Cardiac fibroblast (primary cell): ENCODE data around the gene NOMO2.
A peak's percentile ranks its signal among the peaks of the same experiment; 100 is the strongest.
"Not testable (repeated sequence)": the region's sequence is repeated elsewhere in the genome, so short reads cannot be mapped to it uniquely, and the experiment has no call there.

Experiments used
- DNase-seq, 2 donors: peaks; one replicate each; pipeline versions ENCODE4 v3.0.0 to v3.0.0-alpha.2; 2010; ENCODE audit warnings: low read depth in 2 of 2
- H3K4me3 ChIP-seq, 2 donors: replicated peaks in 1 of 2; 1 replicate in 1 of 2; 2 replicates in 1 of 2; pipeline ENCODE4 v1.5.1; 2011; ENCODE audit warnings: low read depth in 2 of 2, low read length in 2 of 2, mild to moderate bottlenecking in 2 of 2, moderate library complexity in 1 of 2

Gene NOMO2

DNA sequence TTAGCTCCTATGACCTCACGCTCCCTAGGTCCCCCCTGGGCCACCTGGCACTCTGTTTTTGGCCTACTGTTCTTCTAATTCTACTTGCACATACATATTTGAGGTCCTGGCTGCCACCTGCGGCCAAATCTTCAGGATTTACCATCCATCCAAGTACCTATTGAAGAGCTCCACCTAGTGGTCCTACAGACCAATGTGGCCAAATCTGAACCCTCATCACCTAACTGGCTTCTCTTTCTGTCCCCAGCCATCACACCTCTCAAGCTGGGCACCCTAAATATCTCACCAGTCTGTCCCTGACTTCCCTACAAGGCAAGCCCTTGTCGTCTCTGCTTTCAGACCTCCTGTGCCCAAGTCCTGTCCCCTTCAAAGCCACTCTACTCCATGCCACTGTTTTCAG lies 24.9 kb downstream of the NOMO2 start:
- not testable (repeated sequence) for H3K4me3 ChIP-seq, DNase-seq

DNA sequence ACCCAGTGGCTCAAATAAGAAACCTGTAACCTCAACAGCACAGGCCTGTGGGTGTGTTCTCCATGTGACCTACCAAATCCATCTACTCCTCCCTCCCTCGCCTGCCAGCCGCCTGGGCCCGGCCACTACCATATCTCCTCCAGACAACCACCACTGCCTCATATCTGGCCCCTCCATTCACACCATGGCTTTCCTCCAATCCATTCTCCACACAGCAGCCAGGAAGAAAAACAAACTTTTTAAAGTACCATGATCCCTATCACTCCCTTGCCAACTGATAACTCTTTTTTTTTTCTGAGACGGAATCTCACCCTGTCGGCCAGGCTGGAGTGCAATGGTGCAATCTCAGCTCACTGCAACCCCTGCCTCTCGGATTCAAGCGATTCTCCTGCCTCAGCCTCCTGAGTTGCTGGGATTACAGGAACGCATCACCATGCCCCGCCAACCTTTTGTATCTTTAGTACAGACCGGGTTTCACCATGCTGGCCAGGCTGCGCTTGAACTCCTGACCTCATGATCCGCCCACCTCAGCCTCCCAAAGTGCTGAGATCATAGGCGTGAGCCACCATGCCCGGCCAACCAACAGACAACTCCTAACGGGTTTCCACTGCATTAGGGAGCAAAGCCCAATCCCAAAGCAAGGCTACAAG lies 26.3 kb downstream of the NOMO2 start:
- DNase-seq, result peak in 1 of 2 donors; percentile 41
- H3K4me3 ChIP-seq, result not testable (repeated sequence)

DNA sequence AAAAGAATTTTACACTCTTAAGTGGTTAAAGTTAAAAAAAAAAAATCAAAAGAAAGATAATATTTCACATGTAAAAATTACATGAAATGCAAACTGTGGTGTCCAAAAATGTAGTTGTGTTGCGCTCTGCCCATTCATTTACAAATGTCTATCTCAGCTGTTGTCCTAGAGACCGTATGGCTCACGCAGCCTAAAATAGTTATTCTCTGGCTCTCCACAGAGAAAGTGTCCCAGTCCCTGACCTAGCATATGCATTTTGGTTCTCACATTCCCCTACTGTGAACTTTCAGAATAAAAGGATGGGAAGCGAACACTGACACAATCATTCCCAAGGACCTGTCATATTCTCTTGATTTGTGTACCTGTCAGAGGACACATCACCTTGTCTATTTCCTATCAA lies 27.6 kb downstream of the NOMO2 start:
- not testable (repeated sequence) for DNase-seq, H3K4me3 ChIP-seq

DNA sequence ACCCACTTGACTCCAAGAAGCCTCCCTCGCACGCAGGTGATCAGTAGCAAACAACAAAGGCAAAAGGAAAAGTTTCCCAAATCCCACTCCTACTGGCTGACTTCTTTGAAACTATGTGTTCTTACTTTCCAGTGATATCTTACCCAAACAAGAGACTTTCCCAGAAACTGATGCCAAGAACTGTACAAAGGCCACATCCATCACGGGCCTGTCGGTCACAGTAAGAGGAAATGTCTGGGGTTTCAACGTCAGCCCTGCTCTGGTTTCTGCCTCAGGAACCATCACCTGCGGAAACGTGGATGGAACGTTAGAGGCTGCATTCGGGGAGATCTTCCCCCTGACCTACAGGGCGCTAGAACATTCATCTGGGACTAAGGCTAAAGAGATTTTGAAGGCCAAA lies 30.6 kb downstream of the NOMO2 start:
- not testable (repeated sequence) for H3K4me3 ChIP-seq, DNase-seq

DNA sequence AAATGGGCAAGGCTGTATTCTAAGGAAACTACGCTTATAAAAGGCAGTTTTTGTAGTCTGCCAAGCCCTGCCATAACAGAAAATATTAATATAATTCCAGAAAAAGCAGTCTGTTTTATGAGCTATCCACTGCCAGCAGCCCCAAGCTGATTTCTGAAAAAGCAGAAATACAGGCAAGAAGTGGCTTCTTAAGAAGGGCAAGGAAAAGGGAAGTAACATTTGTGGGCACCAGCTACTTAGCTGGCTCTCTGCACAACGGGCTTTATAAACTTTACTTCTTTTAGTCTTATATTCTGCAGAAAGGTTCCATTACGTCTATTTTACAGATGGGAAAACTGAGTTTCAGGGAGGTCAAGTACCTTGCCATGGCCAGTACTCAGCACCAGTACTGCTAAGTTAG lies 31.6 kb downstream of the NOMO2 start:
- H3K4me3 ChIP-seq, result not testable (repeated sequence)

DNA sequence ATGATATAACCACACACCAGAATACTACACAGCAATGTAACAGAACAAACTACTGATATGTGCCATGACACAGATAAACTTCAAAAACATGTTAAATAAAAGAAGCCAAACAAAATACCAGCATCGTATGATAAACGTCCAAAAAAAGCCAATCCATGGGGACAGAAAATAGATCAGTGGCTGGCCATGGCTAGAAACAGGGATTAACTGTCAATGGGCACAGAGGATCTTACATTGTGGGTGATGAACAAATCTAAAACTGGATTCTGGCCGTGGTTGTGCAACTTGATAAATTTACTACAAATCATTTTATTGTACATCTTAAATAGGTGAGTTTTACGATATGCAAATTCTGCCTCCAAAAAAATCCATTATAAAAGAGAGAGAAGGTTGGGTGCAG lies 35.4 kb downstream of the NOMO2 start:
- not testable (repeated sequence) for DNase-seq, H3K4me3 ChIP-seq

More for the DNA sequence above, 31.6 kb downstream of the NOMO2 start:
- not testable (repeated sequence) for DNase-seq

DNA sequence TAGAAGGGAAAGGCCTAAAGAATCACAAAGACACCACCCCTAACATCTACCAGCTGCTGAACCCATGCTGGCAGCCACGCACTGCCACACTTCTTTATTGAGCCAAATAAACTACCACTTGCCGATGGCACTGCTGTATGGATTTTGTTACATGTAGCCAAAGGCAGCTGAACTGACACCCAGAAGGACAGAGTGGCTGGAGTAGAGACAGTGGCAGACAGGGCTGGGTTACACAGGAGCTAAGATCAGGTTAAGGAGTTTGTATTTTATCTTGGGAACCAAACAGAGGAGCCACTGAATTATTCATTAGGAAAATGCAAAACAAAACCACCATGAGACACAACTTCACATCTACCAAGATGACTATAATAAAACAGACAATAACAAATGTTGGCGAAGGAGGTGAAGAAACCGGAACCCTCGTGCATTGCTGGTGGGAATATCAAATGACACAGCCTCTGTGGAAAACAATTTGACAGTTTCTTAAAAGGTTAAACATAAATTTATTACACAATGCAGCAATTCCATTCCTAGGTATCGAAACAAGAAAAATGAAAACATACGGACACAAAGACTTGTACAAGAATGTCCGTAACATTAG lies 35.9 kb downstream of the NOMO2 start:
- DNase-seq, H3K4me3 ChIP-seq: not testable (repeated sequence)

DNA sequence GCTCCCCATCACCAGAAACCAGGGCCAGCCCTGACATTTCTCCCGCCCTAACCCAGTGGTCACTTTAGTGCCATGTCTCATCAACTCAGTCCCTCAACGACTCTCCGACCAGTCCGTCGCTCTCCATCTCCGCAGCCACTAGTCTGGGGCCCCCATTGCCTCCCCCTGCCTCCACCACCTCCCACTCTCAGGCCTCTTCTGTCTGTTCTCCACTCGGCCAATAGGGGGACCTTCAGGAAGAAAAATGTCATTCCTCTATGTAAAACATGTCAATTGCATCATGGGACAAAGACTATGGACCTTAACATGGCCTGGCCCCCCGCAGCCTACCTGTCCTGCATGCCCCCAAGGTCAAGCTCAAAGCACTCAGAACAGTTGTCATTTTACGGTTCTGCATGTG lies 39.3 kb downstream of the NOMO2 start:
- not testable (repeated sequence) for H3K4me3 ChIP-seq, DNase-seq

DNA sequence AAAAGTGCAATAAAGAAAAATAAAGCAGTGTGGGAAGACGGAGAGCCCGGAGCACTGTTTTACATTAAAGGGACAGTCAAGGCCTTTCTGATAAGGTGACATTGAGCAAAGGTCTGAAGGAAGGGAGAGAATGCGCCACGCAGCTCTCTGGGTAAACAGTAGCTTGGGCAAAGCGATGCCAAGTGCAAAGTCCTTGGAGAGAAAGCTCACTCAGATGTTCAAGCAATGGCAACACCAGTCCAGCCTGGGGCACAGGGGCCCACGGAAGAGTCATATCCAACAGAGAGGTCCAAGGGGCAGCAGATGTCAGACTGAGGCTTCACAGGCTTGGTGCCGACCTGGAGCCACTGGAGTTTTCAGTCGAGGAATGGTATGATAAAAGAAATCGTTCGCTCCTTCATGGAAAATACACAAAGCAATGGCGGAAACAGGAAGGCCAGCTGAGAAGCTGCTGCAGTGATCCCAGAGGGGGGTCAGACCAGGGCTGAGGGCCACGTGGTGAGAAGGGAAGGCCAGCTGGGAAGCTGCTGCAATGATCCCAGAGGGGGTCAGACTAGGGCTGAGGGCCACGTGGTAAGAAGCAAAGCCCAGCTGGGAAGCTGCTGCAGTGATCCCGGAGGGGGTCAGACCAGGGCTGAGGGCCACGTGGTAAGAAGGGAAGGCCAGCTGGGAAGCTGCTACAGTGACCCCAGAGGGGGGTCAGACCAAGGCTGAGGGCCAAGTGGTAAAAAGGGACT lies 40.3 kb downstream of the NOMO2 start:
- DNase-seq, result not testable (repeated sequence)

DNA sequence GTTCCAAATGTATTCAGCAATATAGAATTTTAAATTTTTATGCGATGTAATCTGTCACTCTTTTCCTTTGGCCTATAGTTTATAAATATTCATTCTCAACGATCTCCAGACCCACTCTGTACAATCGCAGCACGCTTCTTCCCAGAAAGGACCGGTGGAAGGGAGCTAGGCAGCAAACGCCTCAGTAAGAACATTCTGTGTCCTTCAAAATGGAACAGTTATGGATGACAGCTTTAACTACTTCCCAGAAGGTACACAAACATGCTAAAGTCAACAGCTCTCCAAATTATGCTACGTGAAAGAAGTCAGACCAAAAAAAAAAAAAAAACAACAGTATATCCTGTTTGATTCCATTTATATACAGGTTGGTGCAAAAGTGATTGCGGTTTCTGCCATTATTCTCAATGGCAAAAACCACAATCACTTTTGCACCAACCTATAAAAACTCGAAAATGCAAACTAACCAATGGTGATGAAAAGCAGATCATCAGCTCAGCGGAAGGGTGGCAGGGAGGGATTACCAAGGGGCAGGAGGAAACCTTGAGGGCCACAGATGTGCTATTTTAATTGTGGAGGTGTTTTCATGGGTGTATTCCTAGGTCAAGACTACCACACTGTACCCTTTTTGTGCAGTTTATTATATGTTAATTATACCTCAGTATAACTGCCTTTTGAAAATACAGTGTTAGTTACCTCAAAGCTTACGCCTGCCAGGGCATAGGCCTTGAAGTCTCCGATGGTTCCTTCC lies 43.2 kb downstream of the NOMO2 start:
- H3K4me3 ChIP-seq, DNase-seq: not testable (repeated sequence)

More for the DNA sequence above, 40.3 kb downstream of the NOMO2 start:
- not testable (repeated sequence) for H3K4me3 ChIP-seq

DNA sequence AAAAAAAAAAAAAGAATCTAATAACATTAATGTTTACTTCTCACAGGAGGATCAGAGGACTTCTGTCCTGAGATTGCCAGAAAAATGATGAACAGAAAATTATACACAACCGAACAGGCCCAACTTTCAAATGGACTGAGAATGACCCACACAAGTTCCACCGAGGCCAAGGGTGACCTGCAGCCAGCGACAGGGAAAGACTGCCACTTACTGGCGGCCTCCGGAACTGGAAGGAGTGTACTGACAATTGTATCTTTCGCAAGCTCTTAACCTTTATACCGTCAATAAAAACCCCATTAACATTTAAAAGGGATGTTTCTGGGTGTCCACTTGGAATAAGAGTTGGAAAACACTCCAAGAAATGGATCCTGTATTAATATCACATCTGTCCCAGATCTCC lies 63.5 kb downstream of the NOMO2 start:
- not testable (repeated sequence) for DNase-seq, H3K4me3 ChIP-seq

DNA sequence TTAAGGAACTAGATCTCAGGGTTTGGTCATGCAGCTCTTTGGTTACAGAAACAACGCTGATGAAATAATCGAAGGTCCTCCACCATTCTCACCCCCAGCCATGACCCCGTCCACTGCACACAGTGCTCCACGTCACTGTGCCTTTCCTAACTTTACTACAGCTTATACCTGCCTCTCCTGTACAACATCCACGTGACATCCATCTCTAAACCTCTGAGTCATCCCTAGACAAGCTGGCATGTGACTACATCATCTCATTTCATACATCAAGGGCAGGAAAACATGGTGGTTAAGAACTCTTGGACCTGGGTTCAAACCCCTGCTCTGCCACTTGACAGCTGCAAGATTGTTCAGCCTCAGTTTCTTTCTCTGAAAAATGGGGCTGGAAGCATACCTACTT lies 64.9 kb downstream of the NOMO2 start:
- not testable (repeated sequence) for DNase-seq, H3K4me3 ChIP-seq

DNA sequence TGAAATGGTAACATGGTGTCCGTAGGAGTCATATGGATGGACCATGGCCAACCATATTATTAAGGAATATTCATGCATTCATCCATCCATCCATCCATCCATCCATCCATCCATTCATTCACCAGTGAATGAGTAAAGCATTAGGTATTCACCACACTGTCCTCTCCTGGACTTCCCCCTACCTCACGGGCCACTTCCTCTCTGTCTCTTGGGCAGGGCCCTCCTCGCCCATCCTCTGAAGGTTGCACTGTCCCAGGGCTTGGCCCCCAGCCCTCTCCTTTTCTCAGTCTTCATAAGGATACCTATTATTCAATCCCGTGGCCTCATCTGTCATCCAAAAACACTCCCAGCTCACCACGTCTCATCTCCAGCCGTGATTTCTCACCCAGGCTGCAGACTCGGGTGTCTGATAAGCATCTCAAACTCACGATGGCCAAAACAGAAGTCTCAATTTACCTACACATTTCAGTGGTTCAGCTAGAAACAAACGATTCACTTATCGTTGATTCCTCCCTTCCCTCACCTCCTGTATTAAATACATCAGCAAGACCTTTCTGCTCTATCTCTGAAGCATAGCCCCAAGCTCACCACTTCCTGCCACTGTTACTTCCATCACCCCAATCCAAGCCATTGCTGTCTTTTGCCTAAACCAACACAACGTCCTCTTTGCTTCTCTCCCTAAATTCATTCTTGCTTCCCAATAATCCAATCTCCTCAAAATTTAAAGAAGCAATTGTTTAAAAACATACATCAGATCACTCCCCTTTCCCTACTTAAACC lies 69.6 kb downstream of the NOMO2 start:
- not testable (repeated sequence) for H3K4me3 ChIP-seq

DNA sequence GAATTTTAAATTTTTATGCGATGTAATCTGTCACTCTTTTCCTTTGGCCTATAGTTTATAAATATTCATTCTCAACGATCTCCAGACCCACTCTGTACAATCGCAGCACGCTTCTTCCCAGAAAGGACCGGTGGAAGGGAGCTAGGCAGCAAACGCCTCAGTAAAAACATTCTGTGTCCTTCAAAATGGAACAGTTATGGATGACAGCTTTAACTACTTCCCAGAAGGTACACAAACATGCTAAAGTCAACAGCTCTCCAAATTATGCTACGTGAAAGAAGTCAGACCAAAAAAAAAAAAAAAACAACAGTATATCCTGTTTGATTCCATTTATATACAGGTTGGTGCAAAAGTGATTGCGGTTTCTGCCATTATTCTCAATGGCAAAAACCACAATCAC lies 125.9 kb downstream of the NOMO2 start:
- not testable (repeated sequence) for DNase-seq, H3K4me3 ChIP-seq

More for the DNA sequence above, 69.6 kb downstream of the NOMO2 start:
- not testable (repeated sequence) for DNase-seq

DNA sequence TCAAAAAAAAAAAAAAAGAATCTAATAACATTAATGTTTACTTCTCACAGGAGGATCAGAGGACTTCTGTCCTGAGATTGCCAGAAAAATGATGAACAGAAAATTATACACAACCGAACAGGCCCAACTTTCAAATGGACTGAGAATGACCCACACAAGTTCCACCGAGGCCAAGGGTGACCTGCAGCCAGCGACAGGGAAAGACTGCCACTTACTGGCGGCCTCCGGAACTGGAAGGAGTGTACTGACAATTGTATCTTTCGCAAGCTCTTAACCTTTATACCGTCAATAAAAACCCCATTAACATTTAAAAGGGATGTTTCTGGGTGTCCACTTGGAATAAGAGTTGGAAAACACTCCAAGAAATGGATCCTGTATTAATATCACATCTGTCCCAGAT lies 146.1 kb downstream of the NOMO2 start:
- not testable (repeated sequence) for DNase-seq, H3K4me3 ChIP-seq

DNA sequence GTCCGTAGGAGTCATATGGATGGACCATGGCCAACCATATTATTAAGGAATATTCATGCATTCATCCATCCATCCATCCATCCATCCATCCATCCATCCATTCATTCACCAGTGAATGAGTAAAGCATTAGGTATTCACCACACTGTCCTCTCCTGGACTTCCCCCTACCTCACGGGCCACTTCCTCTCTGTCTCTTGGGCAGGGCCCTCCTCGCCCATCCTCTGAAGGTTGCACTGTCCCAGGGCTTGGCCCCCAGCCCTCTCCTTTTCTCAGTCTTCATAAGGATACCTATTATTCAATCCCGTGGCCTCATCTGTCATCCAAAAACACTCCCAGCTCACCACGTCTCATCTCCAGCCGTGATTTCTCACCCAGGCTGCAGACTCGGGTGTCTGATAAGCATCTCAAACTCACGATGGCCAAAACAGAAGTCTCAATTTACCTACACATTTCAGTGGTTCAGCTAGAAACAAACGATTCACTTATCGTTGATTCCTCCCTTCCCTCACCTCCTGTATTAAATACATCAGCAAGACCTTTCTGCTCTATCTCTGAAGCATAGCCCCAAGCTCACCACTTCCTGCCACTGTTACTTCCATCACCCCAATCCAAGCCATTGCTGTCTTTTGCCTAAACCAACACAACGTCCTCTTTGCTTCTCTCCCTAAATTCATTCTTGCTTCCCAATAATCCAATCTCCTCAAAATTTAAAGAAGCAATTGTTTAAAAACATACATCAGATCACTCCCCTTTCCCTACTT lies 152.2 kb downstream of the NOMO2 start:
- not testable (repeated sequence) for H3K4me3 ChIP-seq, DNase-seq
